GM21786 (cell line): ENCODE results near the gene KIAA0930.
"Not testable (repeated sequence)": the region's sequence is repeated elsewhere in the genome, so short reads cannot be mapped to it uniquely, and the experiment has no call there.

Experiments
- ATAC-seq: cut with Tn5 transposase; IDR thresholded peaks from one replicate; pipeline ENCODE4 v1.9.1; 2021; ENCODE audit not compliant: unreplicated experiment

KIAA0930 gene

GRCh38 chr22:45240810-45241631 is at the start of gene KIAA0930:
TSS of gene KIAA0930 (minus strand) at chr22:45240894. CDS start at chr22:45240703, 191 bp downstream.
- no peak for ATAC-seq

- no peak for ATAC-seq
These were observed 46.3 kb upstream of the KIAA0930 start for GRCh38 chr22:45286854-45287551.

- ATAC-seq, result no peak
These were observed 44.8 kb upstream of the KIAA0930 start for GRCh38 chr22:45285263-45286058.

GRCh38 chr22:45284705-45285262 is 44.1 kb upstream of the KIAA0930 start, which contains the start of gene UPK3A:
TSS of gene UPK3A (plus strand) at chr22:45284949. CDS start at chr22:45285014, 65 bp downstream.
- no peak for ATAC-seq

- ATAC-seq, result no peak
These were observed 40.3 kb upstream of the KIAA0930 start for GRCh38 chr22:45281010-45281409.

- ATAC-seq, result no peak
These were observed 39.9 kb upstream of the KIAA0930 start for GRCh38 chr22:45280587-45280980.

GRCh38 chr22:45278125-45278524 is 37.4 kb upstream of the KIAA0930 start:
- no peak for ATAC-seq

- not testable (repeated sequence) for ATAC-seq
These were observed 37.0 kb upstream of the KIAA0930 start for GRCh38 chr22:45277720-45278119.

- ATAC-seq, result no peak
These were observed 35.9 kb upstream of the KIAA0930 start for GRCh38 chr22:45276507-45277105.

GRCh38 chr22:45273452-45274075 is 32.9 kb upstream of the KIAA0930 start:
- no peak for ATAC-seq

- ATAC-seq, result no peak
These were observed 31.8 kb upstream of the KIAA0930 start for GRCh38 chr22:45272498-45272897.

GRCh38 chr22:45271667-45272201 is 31.0 kb upstream of the KIAA0930 start:
- no peak for ATAC-seq

GRCh38 chr22:45270095-45271020 is 29.7 kb upstream of the KIAA0930 start:
- ATAC-seq, result no peak

- ATAC-seq, result no peak
These were observed 28.5 kb upstream of the KIAA0930 start for GRCh38 chr22:45268958-45269844.

GRCh38 chr22:45268167-45268957 is 27.7 kb upstream of the KIAA0930 start:
- ATAC-seq, result no peak

GRCh38 chr22:45265535-45265934 is 24.8 kb upstream of the KIAA0930 start:
- ATAC-seq, result no peak
